ENCODE data around the gene PPP5C.

The PPP5C gene

DNA sequence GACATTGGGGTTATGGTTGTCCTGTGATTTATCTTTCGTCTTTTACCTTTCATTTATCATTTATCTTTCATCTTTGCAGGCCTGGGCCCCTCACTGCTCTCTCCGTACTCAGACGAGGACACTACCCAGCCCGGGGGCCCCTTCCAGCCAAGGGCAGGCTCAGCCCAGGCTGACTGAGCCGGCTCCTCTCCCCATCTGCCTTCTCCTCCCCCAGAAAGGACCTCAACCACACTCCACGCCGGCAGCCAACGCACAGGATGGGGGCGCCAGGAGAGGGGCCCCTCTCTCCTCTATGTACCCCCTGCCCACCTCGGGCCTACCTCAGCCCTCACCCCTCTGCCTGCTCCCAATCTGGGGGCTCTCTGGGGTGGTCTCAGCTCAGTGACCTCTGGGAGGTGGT is 7.4 kb upstream of the PPP5C start:
- DNase-seq, result no peak

DNA sequence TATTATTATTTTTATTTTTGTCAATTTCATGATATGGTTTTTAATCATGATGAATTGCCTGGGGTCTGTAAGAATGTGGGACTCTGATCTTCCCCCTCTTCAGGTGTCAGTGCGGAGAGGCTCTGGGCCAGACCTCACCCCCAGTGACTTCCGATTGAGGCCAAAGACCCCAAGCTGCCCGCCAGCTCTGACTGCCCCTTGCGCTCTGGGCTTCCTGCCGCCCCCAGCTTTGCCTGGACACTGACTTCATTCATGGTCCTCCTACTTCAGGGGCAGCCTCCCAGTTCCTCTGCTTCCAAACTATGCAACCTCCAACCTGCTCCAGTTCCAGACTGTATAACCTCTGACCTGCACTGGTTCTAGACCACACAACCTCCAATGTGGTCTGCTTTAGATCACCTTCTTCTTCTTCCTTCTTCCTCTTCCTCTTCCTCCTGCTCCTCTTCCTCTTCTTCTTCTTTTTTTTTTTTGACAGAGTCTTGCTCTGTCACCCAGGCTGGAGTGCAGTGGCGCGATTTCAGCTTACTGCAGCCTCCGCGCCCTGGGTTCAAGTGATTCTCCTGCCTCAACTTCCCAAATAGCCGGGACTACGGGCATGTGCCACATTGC is 6.7 kb upstream of the PPP5C start:
- DNase-seq, result no peak

DNA sequence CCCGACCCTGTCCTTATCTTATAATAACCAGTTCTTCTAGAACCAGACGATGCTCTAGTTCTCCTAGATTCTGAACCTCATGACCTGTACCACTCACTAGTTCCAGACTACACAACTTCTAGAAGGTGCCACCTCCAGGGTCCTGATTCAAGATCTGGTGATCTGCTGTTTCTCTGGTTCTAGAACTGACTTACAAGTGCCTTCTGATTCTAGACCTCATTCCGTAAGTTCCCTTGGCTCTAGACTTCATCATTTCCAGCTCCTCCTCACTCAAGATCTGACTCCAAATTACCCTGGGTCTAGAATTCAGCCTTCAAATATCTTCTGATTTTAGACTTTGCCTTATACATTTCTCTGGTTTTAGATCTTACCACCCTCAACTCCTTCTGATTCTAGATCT is 5.0 kb upstream of the PPP5C start:
- no peak for DNase-seq

DNA sequence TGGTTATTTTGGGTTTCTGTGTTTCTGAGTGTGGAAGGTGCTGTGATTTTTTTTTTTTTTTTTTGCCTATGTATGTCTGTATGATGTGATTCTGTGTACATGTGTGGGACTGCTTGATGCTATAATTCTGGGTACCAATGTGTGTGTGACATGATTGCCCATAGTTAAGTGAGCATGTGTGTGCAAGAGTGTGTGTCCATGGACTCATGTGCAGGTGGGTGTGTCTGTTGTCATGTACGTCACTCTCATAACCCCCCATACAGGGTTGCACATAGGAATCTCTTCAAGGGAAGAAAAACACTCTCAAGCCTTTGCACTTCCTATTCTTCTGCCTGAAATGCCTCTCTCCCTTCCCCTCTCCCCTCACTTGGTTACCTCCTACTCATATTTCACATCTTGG is 2.5 kb upstream of the PPP5C start:
- DNase-seq, result no peak

DNA sequence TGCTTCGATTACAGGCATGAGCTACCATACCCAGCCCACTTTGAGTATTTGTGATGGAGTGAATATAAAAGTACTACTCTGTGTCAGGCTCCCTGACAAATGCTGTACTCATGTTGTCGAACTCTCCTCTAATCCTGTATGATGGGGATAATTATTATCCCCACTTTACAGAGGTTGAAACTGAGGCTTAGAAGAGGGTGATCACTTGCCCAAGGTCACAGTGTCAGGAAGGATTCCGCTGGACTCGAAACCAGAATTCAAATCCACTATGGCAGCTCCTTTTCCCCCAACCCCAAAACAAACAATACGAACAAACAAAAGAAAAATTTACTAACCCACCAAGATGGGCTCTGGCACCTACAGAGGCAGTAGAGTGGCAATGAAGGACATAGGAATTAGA is 1.7 kb upstream of the PPP5C start:
- no peak for DNase-seq

DNA sequence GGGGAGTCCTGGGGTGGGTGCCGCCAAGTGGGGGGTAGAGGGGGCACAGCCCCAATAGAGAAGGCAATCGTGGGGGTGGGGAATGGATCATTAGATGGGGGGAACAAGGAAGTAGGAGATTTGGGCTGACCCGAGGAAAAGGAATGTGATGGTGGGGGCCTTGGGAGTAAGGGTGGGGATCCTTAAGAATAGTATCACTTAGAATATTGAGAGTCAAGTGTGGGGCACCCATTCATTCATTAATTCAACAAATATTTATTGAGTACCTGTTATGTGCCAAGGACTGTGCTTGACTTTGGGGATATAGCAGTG is 641 bp downstream of the PPP5C start:
- no peak for DNase-seq

DNA sequence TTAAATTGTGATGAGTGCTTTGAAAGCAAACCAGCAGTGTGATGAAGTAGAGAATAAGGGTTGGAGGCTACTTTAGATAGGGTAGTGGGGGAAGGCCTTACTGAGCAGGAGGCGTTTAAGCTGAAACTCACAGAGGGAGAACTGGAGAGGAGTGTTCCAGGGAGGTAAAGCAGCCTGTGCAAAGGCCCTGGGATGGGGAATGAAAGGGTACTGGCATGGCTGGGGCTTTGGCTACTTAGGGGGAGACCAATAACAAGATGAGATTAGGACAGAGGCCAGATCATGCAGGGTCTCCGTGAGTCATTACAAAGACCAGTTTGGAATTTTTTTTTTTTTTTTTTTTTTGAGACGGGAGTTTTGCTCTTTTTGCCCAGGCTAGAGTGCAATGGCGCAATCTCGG is 1.1 kb downstream of the PPP5C start:
- no peak for DNase-seq

DNA sequence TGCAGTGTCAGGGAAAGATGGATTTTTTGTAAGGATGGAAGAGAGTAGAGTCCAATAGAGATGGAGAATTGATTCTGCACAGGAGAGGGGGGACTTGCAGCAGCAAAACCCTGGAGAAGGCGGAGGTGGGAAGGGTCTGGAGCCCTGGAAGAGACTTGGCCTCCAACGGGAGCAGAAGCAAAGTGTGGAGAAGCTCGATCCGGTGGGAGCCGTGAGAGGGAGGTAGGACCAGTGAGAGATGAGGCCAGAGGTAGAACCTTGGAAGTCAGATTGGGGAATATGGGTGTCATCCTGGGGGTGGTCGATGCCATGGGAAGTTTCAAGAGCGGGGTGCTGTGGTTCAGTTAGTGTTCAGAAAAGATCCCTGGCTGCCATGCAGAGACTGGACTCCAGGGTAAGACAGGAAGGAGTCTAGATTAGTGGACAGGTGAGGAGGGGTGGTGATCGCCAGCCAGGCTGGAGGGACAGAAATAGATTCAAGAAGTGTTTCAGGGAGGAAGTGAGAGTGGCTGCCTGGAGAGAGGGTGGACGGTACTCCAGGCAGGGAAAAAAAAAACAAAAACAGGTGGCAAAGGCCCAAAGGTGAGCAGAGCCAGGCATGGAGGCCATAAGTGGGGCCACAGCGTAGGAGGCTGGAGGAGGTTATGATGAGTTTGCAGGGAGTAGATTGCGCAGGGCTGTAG is 2.6 kb downstream of the PPP5C start:
- no peak for DNase-seq

DNA sequence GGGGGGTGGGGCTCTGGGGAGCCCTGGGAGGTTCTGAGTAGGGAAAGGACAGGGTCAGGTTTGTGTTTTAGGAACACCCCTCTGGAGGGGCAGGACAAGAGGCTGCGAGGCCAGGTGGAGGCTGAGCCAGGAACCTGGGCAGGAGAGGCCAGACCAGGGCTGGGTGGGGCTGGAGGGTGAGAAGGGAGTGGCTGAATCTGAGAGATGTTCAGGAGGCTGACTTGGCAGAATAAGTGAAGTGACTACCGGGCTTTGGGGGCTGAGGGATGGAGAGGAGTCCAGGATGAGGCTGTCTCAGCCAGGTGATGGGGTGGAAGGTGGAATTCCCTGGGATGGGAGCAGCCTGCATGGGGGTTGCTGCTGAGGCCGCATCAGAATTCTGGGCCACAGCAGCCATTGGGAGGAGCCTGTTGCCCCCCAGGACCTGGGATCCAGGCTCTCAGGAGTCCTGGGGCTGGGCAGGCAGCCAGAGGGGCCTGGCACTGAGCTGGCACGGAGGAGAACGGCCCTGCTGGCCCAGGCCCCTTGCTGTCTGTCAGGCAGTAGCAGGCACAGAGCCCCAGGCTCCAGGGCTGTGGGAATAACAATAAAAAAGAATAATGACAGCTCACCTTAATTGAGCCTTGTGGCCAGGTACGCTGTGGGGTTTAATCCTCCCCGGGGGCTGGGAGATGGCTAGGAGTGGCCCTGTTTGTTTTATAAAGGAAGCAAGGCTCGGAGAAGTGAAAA is 3.3 kb downstream of the PPP5C start:
- no peak for DNase-seq

DNA sequence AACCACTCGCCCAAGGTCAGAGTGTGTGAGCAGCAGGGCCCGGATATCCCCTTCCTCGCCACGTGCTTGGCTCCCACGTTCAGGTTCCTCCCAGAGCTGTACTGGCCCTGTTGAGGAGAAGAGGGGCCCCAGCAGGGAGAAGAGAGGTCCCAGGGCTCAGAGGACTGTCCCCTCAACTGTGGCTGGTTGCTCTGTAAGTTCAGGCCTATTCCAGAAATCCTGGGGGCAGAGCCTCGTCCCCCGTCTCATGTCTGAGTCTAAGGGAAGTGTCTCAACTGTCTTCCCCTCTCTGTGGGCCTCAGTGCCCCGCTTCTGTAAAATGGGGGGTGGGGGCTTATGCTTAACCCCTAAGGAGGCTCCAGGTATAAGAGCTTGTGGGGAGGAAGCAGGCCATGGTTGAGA is 3.9 kb downstream of the PPP5C start:
- no peak for DNase-seq

DNA sequence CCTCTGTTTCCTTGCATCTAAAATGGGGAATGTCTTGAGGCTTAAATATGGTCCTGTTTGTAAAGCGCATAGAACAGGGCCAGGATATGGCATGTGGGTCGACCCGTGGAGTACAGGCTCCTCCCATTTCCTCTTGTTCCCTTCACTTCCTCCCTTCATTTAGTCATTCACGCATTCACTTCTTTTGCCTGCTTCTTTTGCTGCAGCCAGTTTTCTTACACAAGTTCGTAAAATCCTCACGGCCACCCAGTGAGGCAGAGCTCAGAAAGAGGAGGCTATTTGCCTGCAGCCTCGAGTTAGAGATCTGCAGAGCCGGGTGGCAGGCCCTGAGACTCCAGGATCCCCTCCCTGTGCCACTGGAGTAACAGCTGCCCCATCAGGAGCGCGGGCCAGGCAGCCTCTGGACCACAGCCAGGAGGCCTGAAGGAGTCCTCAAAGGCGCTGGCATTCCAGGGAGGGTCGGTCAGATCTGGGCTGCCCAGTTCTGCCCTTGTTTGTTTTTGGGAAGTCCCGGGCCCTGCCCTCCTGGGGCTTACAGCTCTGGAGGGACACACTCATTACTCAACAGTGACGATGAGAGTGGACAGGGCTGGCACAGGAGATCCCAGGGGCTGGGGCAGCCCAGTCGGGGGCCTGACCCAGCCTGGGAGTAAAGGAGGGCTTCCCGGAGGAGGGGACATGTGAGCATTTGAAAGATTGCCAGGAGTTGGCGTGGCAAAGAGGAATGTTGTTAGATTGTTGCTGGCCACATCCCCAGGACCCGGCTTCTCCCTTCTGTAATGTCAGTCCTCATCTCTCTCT is 4.6 kb downstream of the PPP5C start:
- no peak for DNase-seq

DNA sequence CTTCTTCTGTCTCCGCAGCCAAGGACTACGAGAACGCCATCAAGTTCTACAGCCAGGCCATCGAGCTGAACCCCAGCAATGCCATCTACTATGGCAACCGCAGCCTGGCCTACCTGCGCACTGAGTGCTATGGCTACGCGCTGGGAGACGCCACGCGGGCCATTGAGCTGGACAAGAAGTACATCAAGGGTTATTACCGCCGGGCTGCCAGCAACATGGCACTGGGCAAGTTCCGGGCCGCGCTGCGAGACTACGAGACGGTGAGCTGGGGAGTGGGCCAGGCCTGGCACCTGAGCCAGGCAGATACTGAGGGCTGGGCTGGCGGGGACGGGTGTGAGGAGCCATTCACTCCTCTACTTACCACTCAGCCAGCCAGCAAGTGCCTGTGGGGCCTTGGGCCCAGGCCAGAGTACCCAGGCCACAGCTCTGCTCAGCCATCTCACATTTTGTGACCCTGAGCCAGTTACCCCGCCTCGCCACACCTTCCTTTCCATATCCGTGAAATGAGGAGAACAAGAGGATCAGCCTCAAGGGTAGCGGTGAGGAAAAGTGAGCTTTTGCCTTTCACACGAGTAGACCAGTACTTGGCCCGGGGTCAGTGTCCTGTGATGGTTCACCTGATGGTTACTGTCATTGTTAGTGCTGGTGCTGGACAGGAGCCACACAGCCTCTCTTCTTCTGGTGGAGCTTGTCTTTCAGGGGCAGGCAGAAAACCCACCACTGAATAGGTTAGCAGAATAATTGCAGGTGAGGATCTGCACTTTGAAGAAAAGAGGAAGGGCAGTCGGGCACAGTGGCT is 7.0 kb downstream of the PPP5C start:
- DNase-seq, result no peak

DNA sequence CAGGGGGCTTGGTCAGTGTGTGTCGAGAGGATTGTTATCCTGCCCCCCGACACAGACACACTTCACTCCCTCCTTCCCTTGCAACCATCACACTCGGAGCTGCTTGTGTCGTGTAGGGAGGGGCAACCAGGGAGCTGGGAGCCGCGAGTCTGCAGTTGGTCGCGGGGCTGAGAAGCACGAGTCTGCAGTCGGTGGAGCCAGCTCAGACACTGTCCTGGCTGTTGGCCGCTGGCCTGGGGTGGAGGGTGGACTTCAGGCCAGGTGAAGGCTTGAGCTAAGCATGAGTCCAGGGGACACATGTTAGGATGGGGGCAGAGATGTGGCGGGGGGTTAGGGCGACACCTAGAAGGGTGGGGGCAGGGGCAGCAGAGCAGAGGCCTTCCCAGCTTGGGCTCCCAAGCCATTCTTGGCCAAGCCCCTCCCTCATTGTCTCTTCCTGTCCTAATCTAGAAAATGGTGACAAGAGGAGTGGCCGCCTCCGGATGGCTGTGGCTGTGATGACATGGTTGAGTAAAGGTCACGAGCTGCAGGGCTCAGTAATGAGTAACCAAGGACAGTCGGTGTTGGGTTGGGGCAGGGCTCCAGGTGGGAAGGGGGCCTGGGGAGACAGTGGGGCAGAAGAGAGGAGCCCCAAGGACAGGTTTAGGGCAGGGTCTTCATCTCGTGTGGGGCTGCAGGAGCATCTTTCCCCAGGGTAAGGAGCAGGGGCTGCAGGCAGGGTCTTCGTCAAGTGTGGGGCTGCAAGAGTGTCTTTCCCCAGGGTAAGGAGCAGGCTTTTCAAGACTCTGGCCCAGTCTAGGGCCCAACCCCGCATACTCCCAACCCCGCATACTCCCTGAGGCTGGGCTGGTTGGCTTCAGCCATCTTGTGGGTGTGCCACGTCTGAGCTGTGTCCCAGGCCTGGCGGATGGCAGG is 8.6 kb downstream of the PPP5C start:
- no peak for DNase-seq

DNA sequence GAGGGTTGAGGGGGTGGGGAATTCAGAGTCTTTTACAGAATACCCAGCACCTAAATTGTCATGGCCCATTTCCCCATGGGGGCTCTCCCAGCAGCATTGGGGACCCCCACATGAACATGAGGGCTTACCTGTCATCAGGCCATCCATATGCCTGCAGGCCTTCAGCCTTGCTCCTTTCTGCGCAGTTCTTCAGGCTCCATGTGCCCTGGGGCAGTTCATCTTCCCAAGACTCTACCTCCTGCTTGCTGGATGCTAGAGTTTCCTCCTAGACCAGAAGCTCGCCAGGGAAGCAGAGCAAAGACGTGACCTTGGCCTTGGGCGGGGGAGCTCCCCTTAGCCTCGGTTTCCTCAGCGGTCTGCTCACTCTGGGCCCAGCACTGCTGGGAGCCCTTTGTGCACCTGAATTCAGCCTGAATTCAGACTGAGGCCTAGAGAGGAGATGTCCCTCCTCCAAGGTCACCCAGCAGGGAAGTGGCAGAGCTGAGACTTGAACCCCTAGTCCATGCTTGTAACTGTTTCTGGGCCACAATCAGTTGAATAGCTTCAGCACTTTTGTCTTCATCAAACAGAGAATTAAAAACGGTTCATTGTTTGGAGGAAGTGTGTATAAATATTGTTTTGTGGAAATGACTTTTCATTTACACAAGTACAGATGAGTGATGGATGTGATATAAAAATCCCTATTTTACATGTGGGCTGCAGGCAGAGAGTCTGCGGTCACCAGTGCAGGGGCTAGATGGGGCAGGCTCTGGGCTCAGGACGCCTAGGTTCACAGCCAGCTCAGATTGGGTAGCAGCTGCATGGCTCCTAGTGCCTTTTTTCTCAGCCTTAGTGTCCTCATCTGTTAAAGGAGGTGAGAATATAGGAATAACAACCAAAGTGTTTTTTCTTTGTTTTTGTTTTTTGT is 9.5 kb downstream of the PPP5C start:
- DNase-seq, result no peak

DNA sequence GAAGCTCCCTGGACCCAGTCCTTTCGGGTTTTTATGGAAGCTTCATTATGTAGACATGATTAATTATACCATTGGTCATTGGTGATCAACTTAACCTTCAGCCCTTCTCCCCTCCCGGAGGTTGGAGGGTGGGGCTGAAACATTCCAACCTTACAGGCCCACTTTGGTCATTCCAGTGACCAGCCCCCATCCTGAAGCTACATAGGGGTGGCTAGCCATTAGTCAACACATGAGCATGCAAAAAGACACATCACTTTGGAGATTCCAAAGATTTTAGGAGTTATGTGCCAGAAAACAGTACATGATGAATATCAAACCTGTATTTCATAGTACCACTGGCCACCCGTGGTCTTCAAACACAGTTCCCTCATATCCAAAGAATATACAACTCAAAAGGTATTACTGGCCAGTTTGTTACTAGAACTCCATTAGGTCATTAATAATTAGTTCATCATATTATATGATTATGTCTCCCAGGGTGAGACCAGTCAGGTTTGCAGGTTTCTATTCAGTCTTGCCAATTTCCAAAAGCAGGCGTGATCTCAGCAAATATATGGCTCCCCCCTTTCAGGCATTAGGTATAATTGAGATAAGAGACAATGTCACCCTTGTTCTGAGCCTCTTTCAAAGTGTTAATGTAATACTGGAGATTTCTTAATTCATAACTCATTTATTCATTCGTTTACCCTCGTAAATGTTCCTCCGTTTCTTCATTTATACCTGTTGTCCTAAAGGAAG is 11.1 kb downstream of the PPP5C start:
- DNase-seq, result no peak

DNA sequence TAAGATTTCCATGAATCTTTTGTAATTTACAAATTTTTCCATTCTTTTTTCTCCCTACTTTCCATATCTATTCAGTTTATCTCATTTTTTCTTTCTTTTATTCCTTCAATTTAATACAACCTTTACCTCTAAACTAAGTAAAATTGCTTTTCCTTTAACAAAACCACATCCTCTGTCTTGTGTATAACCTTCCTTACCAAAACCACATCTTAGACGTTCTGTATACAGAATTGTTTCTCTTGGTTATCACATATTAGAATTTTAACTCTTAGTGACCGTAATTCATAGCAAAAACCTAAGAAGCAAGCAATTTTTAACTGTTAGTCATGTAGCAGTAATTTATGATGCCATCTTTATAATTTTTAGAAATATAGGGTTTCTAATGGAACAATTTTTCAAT is 15.0 kb downstream of the PPP5C start:
- DNase-seq, result no peak

DNA sequence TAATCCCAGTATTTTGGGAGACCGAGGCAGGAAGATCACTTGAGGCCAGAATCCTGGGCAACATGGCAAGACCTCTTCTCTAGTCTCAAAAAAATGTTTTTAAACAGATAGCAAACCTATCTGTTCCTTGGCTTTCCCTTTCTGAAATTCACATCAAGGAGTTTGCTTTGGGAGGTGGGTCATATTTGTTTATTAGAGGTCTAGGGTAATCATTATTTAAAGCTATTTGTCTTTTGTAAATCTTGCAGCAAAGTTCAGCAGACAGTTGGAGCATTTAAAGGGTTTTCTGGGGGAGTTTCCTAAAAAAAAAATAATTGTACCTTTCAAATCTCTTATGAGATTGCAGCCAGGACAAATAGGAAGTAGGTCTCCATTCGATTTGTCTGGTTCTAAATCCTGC is 17.5 kb downstream of the PPP5C start:
- no peak for DNase-seq

DNA sequence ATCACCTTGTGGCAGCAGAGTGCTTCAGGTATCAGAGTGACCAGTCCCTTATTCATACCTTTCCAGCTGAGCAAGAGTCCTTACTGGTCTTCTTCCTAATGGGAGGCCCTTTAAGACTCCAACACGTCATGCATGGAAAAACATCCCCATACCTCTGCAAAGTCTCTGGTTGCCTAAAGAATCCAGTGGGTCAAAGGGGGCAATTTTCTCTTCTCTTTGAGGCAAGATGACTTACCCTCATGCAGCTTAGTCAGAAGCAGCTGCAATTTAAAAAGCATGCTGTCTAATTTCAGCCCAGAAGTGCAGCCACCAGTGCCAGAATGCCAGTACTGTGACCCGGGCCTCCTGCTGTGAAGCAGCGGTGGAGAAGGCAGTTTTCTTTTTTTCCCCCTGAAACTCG is 18.7 kb downstream of the PPP5C start:
- no peak for DNase-seq

DNA sequence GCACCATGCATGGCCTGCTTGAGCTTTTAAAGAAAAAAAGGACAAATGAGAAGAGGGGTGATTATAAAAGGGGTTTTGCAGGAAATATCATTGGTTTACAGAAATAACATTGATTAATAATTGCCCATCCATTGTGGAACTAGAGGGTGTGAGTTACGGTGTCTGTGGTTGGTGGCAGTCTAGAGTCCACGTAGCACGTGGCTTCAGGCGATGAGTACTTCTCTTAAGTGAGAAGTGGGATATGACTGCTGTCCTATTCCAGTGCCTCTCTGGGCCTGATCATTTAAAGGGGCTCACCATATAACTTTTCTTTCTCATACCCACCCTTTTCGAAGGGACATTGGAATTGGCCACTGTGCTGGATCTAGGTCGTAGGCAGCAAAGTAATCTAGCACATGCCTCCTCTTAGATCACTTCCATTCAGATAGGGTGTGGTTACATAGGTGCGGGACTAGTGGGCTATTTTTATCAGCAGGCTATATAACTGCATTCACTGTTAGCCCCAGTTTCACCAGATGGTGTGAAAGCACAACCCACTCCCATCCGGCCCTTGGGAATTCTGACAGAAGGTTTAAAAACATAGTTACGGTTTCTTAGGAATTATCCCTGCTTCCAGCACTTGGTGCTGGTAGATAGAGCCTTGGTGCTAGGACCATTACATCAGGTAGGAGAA is 19.9 kb downstream of the PPP5C start:
- peak; percentile 25 for DNase-seq

Data from hematopoietic multipotent progenitor cell treated with erythropoietin and hydrocortisone succinate and interleukin-3 and kit ligand, for 8 days (in vitro differentiated cells).